Fibroblast of villous mesenchyme (primary cell): ENCODE data around the gene ATP7A. TPM values are rescaled to one million over a fixed set of nuclear protein-coding genes. Genes with fewer than 3 reads are reported as not detected.
A peak's percentile ranks its signal among the peaks of the same experiment; 100 is the strongest.
"Not testable (repeated sequence)": the region's sequence is repeated elsewhere in the genome, so short reads cannot be mapped to it uniquely, and the experiment has no call there.

Experiments
- DNase-seq: peaks from one replicate; pipeline ENCODE4 v3.0.0-alpha.2; 2010; ENCODE audit warnings: low read depth
- H3K4me3 ChIP-seq: 2 replicates; pipeline ENCODE4 v1.5.1; 2011; ENCODE audit warnings: low read depth, mild to moderate bottlenecking, low read length
- total RNA-seq: library from RNA; depleted of rRNA; stranded (reverse); fragments of >200 nt; gene quantifications from 2 replicates; pipeline ENCODE4 v1.2.3, GENCODE V29; 2012
- TF ChIP-seq, protein P1 (sequence below): IDR thresholded peaks from 2 replicates; pipeline ENCODE4 v1.5.1; 2012; ENCODE audit warnings: low read depth, mild to moderate bottlenecking, low read length; ENCODE audit not compliant: insufficient read depth

The ATP7A gene
- total RNA-seq, 1 donor = 12.1 TPM

DNA sequence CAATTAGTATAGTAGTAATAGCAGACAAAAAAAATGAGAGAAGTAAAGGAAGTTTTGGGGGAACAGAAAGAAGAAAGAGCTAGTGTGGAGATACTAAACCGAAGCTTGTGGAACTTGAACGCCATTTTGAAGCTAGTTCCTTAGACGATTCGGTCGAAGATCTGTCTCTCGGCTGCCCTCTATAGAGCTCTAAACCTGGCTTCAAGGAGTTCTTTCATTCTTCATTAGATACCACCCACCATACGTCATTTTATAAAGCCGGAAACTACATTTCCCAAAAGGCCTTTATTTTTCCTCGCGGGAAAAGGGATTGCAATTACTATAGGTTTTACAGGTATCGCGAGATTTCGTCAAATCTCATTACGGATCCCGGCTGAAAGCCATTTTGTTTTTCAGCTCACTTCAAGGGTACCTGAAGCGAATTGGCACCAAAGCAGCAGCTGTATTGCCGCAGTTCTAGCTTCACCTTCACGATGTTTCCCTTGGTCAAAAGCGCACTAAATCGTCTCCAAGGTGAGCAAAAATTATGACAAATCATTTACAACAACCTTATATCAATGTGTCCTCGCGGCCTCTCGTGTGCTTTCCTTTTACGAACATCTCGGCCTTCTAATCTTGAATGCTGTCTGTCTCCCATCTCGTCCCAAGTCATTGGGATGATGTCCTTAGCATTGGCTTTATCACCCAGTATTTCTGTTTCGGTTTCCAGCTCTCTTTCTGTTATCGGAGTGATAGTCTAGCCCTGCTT is 11.2 kb upstream of the ATP7A start, which contains the start of gene COX7B:
COX7B (plus strand) TSS at position 388 of the 748 bp plus-strand sequence; CDS start at position 474, 86 bp downstream.
- peak; percentile 98 for DNase-seq
- H3K4me3 ChIP-seq = peak within 1 kb of the TSS; percentile 80
- TF ChIP-seq, protein P1, sequence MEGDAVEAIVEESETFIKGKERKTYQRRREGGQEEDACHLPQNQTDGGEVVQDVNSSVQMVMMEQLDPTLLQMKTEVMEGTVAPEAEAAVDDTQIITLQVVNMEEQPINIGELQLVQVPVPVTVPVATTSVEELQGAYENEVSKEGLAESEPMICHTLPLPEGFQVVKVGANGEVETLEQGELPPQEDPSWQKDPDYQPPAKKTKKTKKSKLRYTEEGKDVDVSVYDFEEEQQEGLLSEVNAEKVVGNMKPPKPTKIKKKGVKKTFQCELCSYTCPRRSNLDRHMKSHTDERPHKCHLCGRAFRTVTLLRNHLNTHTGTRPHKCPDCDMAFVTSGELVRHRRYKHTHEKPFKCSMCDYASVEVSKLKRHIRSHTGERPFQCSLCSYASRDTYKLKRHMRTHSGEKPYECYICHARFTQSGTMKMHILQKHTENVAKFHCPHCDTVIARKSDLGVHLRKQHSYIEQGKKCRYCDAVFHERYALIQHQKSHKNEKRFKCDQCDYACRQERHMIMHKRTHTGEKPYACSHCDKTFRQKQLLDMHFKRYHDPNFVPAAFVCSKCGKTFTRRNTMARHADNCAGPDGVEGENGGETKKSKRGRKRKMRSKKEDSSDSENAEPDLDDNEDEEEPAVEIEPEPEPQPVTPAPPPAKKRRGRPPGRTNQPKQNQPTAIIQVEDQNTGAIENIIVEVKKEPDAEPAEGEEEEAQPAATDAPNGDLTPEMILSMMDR = peak; percentile 39

DNA sequence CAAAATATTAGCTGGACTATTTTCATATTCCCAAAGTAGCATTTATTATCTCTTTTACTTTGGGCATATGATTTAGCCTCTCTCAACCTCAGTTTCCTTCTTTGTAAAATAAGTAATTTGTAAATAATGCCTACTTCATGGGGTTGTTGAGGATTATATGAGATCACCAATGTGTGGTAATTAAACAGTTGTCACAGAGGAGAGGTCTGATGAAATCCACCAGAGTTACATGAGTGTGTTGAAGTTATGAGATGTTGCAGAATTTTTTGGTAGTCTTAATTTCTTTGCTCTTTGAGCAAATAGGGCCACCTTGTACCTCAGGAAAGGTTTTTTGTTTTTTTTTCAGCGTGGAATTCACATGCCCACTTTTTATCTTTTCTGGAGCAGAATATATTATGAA is 9.8 kb upstream of the ATP7A start:
- peak; percentile 45 for DNase-seq
- TF ChIP-seq, protein P1 = no peak
- H3K4me3 ChIP-seq = peak overlapping the region; percentile 80

DNA sequence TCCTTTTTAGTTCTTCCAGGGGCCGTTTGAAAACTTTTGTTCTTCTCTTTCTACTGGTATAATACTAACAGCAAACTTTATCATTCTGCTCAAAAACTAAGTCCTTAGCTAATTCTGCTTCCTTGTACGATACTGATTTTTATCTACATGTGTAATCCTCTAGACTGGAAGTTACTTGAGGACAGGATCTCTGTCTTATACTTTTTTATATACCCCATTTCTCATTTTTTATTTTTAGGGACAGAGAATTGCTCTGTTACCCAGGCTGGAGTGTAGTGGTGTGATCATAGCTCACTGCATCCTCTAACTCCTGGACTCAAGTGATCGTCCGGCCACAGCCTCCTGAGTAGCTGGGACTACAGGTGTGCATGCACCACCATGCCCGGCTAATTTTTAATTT is 9.0 kb upstream of the ATP7A start:
- no peak overlapping the region for H3K4me3 ChIP-seq
- TF ChIP-seq, protein P1 = no peak
- DNase-seq = no peak

DNA sequence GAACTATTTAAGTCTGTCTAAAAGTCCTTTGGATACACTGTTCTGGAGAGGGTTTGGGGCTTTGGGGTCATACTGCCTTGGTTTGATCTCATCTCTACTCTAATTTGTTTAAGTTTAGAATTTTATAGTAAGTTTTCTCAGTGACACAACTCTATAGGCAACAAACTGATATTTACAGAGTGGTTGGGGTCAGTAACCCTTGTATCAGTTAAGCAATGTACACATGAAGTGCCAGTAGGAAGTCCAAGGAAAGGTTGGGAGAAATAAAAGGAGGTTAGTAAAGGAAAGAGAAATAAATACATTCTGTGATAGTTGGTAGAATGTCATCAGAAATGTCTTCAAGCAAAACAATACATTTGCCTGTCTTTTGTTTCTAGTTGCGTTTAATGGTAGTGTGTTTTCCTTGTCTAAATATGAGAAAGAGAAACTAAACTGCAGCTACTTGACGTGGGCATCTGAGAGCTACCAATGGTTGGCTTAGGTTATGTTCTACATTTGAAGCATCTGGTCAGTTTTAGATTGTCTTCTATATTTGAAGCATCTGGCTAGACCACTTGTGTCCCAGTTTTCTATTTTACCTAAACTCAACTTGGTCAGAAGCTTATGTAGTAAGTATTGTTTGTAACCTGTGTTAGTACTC is 6.9 kb downstream of the ATP7A start:
- TF ChIP-seq, protein P1 = no peak
- no peak for DNase-seq
- no peak overlapping the region for H3K4me3 ChIP-seq

DNA sequence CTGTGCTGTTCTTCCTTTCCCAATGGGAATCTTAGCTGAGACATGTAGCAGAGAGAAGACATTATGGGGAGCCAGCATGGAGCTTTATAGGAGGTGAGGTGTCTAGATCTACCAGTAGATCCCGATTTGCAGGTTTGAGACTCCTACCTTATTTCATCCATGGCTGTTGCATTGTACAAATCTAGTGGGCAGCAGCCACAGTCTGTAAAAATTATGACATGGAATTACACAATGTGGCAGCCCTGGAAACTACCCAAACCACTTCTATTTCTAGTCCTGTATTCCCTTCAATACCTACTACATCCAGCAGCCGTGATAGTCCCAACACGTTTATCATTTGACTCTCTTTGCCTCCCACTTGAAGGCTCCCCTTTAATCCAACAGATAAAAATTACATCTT is 8.1 kb downstream of the ATP7A start:
- DNase-seq = peak; percentile 32
- TF ChIP-seq, protein P1 = no peak
- H3K4me3 ChIP-seq = no peak overlapping the region

DNA sequence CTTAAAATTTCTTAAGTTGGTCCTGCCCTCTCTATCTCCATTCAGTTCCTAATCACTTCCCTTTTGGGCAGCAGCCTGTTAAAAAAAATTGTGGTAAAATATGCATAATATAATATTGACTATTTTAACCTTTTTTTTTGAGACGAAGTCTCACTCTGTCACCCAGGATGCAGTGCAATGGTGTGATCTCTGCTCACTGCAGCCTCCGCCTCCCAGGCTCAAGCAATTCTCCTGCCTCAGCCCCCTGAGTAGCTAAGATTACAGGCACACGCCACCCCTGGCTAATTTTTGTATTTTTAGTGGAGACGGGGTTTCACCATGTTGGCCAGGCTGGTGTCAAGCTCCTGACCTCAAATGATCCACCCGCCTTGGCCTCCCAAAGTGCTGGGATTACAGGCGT is 8.9 kb downstream of the ATP7A start:
- not testable (repeated sequence) for H3K4me3 ChIP-seq, DNase-seq

DNA sequence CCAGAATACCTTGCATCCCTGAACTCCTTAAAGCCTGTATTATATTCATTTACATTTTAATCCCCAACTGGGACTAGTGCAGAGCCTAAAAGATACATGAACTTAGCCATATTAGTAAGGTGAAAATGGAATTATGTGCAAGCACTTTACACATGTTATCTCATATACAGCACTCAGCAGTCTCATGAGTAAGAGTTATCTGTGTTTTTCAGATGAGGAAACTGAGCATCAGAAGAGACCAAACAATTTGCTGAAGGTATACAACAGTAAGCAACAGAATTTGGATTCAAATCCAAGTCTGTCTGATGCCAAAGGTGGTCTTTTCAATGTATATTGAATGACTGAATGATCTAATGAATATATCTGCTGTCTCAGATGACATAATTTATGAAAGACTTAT is 12.3 kb downstream of the ATP7A start:
- no peak overlapping the region for H3K4me3 ChIP-seq
- no peak for DNase-seq
- TF ChIP-seq, protein P1 = no peak
